Measurements from ENCODE around the gene UBAP1L. TPM values are rescaled to one million over a fixed set of nuclear protein-coding genes. Genes with fewer than 3 reads are reported as not detected.
A peak's percentile ranks its signal among the peaks of the same experiment; 100 is the strongest.

The UBAP1L gene
- total RNA-seq, 1 donor from 2014 or later: 6.0 TPM

DNA sequence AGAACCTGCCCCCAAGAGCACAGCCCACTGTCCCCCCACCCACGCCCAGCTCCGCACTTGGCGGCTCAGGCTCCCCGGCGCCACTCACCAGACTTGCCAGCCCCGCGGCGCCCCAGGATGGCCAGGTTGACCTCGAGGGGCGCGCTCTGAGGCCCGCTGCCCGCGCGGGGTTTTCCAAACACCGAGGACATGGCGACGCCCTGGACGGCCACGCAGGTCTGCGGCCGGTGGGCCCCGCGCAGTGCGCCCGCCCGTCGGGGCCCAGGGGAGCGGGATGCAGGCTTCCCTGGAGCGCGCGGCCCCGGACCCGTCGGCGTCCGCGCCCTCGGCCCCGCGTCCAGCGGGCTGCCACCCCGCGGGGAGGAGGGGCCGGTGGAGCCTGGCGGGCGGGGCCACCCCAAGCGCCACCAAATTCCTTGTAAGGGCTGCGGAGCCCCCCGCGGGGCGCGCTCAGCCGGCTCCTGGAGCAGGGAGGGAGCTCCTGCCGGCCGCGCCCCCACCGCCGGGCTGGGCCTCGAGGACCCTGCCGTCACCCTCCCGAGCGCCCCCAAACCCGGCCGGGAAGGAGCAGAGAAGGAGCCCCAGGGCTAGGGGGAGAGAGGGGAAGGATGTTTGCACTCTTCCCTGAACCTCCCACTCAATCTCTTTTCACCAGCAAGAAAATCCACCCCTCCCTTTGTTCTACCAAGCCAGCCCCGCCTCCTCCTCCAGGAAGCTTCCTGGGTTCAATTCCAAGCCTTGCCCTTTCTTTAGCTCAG lies 47.2 kb downstream of the UBAP1L start, which contains the start of gene RASL12:
Gene RASL12 (minus strand): TSS at position 347 of the 758 bp plus-strand sequence. CDS start 156 bp downstream, at position 191.
- peak within 1 kb of the TSS; percentile 77 for H3K4me3 Mint-ChIP-seq
- H3K36me3 Mint-ChIP-seq: no peaks in the 10 kb centered on the region
- H3K4me1 Mint-ChIP-seq (ENCODE audit: unreplicated experiment): peaks cover 15% of the 10 kb centered on the region
- no peak within 1 kb of the TSS for H3K27ac Mint-ChIP-seq
- peaks cover 42% of the 10 kb centered on the region for H3K27me3 Mint-ChIP-seq
- no peak for DNase-seq (ENCODE audit: extremely low spot score, unreplicated experiment)
- H3K9me3 Mint-ChIP-seq: no peaks in the 10 kb centered on the region
- TF ChIP-seq, protein P1, sequence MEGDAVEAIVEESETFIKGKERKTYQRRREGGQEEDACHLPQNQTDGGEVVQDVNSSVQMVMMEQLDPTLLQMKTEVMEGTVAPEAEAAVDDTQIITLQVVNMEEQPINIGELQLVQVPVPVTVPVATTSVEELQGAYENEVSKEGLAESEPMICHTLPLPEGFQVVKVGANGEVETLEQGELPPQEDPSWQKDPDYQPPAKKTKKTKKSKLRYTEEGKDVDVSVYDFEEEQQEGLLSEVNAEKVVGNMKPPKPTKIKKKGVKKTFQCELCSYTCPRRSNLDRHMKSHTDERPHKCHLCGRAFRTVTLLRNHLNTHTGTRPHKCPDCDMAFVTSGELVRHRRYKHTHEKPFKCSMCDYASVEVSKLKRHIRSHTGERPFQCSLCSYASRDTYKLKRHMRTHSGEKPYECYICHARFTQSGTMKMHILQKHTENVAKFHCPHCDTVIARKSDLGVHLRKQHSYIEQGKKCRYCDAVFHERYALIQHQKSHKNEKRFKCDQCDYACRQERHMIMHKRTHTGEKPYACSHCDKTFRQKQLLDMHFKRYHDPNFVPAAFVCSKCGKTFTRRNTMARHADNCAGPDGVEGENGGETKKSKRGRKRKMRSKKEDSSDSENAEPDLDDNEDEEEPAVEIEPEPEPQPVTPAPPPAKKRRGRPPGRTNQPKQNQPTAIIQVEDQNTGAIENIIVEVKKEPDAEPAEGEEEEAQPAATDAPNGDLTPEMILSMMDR (conservative IDR thresholded peaks at IDR 0.05): no peak

DNA sequence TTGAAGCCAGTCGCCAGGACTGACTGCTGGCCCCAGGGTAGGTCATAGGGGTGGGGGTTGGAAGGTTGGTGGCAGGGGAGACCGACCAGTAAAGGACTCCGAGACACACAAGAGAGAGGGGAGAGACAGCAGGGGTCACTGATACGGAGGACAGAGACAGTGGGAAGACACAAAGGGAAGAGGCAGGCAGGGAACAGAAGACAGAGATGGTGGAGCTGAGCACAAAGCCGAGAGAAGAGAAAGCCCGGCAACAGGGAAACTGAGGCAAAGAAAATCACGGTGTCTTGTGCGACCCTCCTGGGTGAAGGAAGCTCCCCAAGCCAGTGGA lies 47.7 kb downstream of the UBAP1L start:
- H3K4me1 Mint-ChIP-seq (ENCODE audit: unreplicated experiment): peaks cover 15% of the 10 kb centered on the region
- TF ChIP-seq, protein P1 (conservative IDR thresholded peaks at IDR 0.05): no peak
- no peak for DNase-seq (ENCODE audit: extremely low spot score, unreplicated experiment)
- H3K36me3 Mint-ChIP-seq: no peaks in the 10 kb centered on the region
- no peak overlapping the region for H3K27ac Mint-ChIP-seq
- H3K4me3 Mint-ChIP-seq: peak overlapping the region; percentile 74
- peaks cover 42% of the 10 kb centered on the region for H3K27me3 Mint-ChIP-seq
- no peaks in the 10 kb centered on the region for H3K9me3 Mint-ChIP-seq

DNA sequence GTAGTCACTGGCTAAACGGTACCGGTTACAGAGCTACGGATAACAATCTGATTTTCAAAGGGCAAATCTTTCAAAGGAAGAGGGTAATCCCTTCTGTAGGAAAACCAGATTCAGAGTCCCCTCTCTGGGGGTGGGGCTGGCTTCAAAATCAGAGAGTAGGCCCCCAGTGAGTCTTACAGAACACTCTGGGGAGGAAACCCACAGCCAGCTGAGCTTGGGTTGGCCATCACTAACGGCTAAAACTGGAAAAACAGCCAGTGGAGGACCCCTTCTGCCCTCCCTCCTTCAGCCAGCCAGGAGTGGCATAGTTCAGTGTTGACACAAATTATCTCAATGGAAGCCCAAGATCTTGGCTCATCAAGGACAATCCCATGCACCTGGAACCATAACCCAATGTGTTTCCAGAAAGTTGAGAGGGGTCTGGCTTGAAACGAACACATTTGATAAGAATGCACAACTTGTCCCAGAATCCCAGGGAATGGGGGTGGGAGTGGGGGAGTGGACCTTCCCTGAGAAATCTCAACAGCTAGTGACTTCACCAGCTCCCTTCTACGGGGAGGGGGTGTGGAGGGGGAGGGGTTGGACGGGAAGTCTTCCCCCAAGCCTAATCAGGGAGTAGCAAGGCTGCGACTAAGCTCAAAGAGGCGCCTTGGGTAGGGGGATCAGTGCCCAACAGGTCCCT lies 48.2 kb downstream of the UBAP1L start:
- Mint-ChIP-seq H3K27me3 (peaks cover 42% of the 10 kb centered on the region), H3K9me3 (no peaks in the 10 kb centered on the region), H3K27ac (no peak overlapping the region), H3K4me3 (peak overlapping the region; percentile 74), H3K36me3 (no peaks in the 10 kb centered on the region), H3K4me1 (ENCODE audit: unreplicated experiment) (peaks cover 15% of the 10 kb centered on the region)
- DNase-seq (ENCODE audit: extremely low spot score, unreplicated experiment): no peak
- TF ChIP-seq, protein P1 (conservative IDR thresholded peaks at IDR 0.05): no peak

DNA sequence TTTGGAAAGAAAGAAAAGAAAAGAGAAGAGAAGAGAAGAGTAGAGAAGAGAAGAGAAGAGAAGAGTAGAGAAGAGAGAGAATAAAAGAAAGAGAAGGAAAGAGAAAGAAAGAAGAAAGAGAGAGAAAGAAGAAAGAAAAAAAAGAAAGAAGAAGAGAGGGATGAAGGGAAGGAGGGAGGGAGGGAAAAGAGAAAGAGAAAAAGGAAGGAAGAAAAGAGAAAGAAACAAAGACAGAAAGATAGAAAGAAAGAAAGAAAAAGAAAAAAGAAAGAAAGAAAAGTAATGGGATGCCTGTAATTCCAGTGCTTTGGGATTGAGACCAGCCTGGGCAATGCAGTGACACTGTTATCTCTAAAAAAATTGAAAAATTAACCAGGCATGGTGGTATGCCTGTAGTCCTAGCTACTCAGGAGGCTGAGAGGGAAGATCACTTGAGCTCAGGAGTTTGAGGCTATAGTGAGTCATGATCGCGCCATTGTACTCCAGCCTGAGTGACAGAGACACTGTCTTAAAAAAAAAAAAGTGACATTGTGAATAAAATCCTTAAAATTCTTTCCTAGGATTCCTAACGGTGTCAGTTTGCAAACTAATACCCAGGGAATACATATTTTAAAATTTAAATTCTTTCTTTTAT lies 48.9 kb downstream of the UBAP1L start:
- H3K27me3 Mint-ChIP-seq: peaks cover 42% of the 10 kb centered on the region
- no peak for DNase-seq (ENCODE audit: extremely low spot score, unreplicated experiment)
- H3K27ac Mint-ChIP-seq: peak overlapping the region; percentile 32
- no peaks in the 10 kb centered on the region for H3K36me3 Mint-ChIP-seq
- no peaks in the 10 kb centered on the region for H3K9me3 Mint-ChIP-seq
- H3K4me1 Mint-ChIP-seq (ENCODE audit: unreplicated experiment): peaks cover 15% of the 10 kb centered on the region
- TF ChIP-seq, protein P1 (conservative IDR thresholded peaks at IDR 0.05): no peak
- H3K4me3 Mint-ChIP-seq: no peak overlapping the region

DNA sequence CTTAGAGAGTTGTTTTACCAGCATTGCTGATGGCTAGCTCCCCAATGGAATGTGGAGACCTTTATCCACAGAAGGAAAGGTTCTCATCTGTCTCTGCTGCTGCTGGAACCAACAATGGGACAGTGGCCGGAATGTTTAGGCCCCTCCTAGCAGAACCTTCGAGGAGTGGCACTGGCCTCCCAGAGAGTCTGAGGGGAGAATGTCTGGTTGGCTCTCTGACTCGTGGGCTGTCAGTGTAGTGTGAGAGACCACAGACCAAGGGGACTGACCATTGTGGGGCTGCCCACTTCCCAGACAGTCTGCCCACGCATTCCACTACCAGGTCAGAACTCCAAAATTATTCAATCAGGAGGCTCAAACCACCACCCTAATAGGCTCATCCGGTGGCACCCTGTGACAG lies 52.3 kb downstream of the UBAP1L start:
- H3K9me3 Mint-ChIP-seq: no peaks in the 10 kb centered on the region
- no peak for DNase-seq (ENCODE audit: extremely low spot score, unreplicated experiment)
- H3K4me3 Mint-ChIP-seq: no peak overlapping the region
- H3K4me1 Mint-ChIP-seq (ENCODE audit: unreplicated experiment): peaks cover 7% of the 10 kb centered on the region
- H3K36me3 Mint-ChIP-seq: no peaks in the 10 kb centered on the region
- TF ChIP-seq, protein P1 (conservative IDR thresholded peaks at IDR 0.05): no peak
- no peak overlapping the region for H3K27ac Mint-ChIP-seq
- H3K27me3 Mint-ChIP-seq: peaks cover 24% of the 10 kb centered on the region

Measured in type B pancreatic cell (in vitro differentiated cells).